Sigmoid colon (tissue), 4 donors: ENCODE measurements around the gene SGO2.
"Not testable (repeated sequence)": the region's sequence is repeated elsewhere in the genome, so short reads cannot be mapped to it uniquely, and the experiment has no call there.

ENCODE experiments used
- EP300 ChIP-seq, 4 donors: sonication (generic); formaldehyde crosslinking; IDR thresholded peaks; one replicate each; pipeline ENCODE4 v1.6.1; 2017; ENCODE audit warnings: antibody characterized with exemption in 4 of 4
- POLR2A ChIP-seq, 2 donors: fragments of 450-650 bp; IDR thresholded peaks; one replicate each; pipeline ENCODE4 v1.6.1; 2016; ENCODE audit warnings: antibody characterized with exemption in 2 of 2, mild to moderate bottlenecking in 2 of 2, moderate library complexity in 2 of 2
- POLR2AphosphoS5 ChIP-seq, 4 donors: sonication (generic); formaldehyde crosslinking; IDR thresholded peaks; one replicate each; pipeline ENCODE4 v1.6.1; 2017; ENCODE audit warnings: antibody characterized with exemption in 4 of 4
- TF ChIP-seq, protein P1 (sequence below), 4 experiments: fragments of 450-650 bp in 3 of 4; fragments of 200-600 bp in 1 of 4; IDR thresholded peaks; one replicate each; pipeline ENCODE4 v1.5.1; 2016 to 2019; ENCODE audit warnings: antibody characterized with exemption in 4 of 4, mild to moderate bottlenecking in 3 of 4, moderate library complexity in 2 of 4

DNA sequence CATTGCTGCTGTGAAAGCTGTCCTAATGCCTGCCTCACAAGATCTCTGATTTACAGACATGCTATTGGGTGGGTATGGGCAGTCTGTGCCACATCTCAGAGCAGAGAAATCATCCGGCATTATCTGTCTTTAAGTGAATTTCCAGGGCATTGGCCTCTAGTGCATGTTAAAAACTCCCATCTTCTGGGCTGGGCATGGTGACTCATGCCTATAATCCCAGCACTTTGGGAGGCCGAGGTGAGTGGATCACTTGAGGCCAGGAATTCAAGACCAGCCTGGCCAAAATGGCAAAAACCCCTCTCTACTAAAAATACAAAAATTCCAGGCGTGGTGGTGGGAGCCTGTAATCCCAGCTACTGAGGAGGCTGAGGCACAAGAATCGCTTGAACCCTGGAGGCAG, 102.5 kb downstream of the SGO2 start:
- TF ChIP-seq, protein P1, sequence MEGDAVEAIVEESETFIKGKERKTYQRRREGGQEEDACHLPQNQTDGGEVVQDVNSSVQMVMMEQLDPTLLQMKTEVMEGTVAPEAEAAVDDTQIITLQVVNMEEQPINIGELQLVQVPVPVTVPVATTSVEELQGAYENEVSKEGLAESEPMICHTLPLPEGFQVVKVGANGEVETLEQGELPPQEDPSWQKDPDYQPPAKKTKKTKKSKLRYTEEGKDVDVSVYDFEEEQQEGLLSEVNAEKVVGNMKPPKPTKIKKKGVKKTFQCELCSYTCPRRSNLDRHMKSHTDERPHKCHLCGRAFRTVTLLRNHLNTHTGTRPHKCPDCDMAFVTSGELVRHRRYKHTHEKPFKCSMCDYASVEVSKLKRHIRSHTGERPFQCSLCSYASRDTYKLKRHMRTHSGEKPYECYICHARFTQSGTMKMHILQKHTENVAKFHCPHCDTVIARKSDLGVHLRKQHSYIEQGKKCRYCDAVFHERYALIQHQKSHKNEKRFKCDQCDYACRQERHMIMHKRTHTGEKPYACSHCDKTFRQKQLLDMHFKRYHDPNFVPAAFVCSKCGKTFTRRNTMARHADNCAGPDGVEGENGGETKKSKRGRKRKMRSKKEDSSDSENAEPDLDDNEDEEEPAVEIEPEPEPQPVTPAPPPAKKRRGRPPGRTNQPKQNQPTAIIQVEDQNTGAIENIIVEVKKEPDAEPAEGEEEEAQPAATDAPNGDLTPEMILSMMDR (IDR thresholded peaks at IDR 0.05): not testable (repeated sequence)
- TF ChIP-seq POLR2A, POLR2AphosphoS5, EP300 (IDR thresholded peaks at IDR 0.05): not testable (repeated sequence)
